GM11168 (cell line): Measurements from ENCODE around the gene NLRP5.
"Not testable (repeated sequence)": the region's sequence is repeated elsewhere in the genome, so short reads cannot be mapped to it uniquely, and the experiment has no call there.

Experiments used
- in situ Hi-C: fragments of 300-500 bp; cut with MboI; formaldehyde crosslinking; loops from one replicate; pipeline ENCODE4 v1.12.0; 2022; ENCODE audit warnings: low sequenced_read_pairs; ENCODE audit not compliant: unreplicated experiment

Gene NLRP5

GRCh38 chr19:56097306-56097705 lies 110.7 kb downstream of the NLRP5 start:
- in situ Hi-C loops = no loop called here

GRCh38 chr19:56097776-56098175 lies 111.2 kb downstream of the NLRP5 start:
- in situ Hi-C loops = no loop called here

GRCh38 chr19:56098237-56098636 lies 111.7 kb downstream of the NLRP5 start:
- in situ Hi-C loops = not testable (repeated sequence)

- in situ Hi-C loops = no loop called here
Observed at GRCh38 chr19:56098731-56099568, 112.4 kb downstream of the NLRP5 start.

- in situ Hi-C loops = loop anchor here (25.0 kb wide), 1 partner anchor 1988 kb away; the partner anchor contains the start of genes NDUFA3, OSCAR, PRPF31 and TFPT
Observed at GRCh38 chr19:56099638-56100539, 113.3 kb downstream of the NLRP5 start.

- in situ Hi-C loops = loop anchor here (25.0 kb wide), 1 partner anchor 1989 kb away; the partner anchor contains the start of genes NDUFA3, OSCAR, PRPF31 and TFPT
Observed at GRCh38 chr19:56101095-56101494, 114.5 kb downstream of the NLRP5 start.

- in situ Hi-C loops = loop anchor here (25.0 kb wide), 1 partner anchor 1990 kb away; the partner anchor contains the start of genes NDUFA3, OSCAR, PRPF31 and TFPT
Observed at GRCh38 chr19:56101746-56102535, 115.4 kb downstream of the NLRP5 start.

- in situ Hi-C loops = loop anchor here (25.0 kb wide), 1 partner anchor 1991 kb away; the partner anchor contains the start of genes NDUFA3, OSCAR, PRPF31 and TFPT
Observed at GRCh38 chr19:56103027-56103614, 116.5 kb downstream of the NLRP5 start.

- in situ Hi-C loops = loop anchor here (25.0 kb wide), 1 partner anchor 1992 kb away; the partner anchor contains the start of genes NDUFA3, OSCAR, PRPF31 and TFPT
Observed at GRCh38 chr19:56104423-56104822, 117.8 kb downstream of the NLRP5 start.

GRCh38 chr19:56105090-56105701 lies 118.6 kb downstream of the NLRP5 start:
- in situ Hi-C loops = loop anchor here (25.0 kb wide), 1 partner anchor 1993 kb away; the partner anchor contains the start of genes NDUFA3, OSCAR, PRPF31 and TFPT

GRCh38 chr19:56105831-56106396 lies 119.3 kb downstream of the NLRP5 start:
- in situ Hi-C loops = loop anchor here (25.0 kb wide), 1 partner anchor 1994 kb away; the partner anchor contains the start of genes NDUFA3, OSCAR, PRPF31 and TFPT

- in situ Hi-C loops = loop anchor here (25.0 kb wide), 1 partner anchor 1994 kb away; the partner anchor contains the start of genes NDUFA3, OSCAR, PRPF31 and TFPT
Observed at GRCh38 chr19:56106397-56106849, 119.8 kb downstream of the NLRP5 start.

- in situ Hi-C loops = loop anchor here (25.0 kb wide), 1 partner anchor 1995 kb away; the partner anchor contains the start of genes NDUFA3, OSCAR, PRPF31 and TFPT
Observed at GRCh38 chr19:56106993-56107392, 120.4 kb downstream of the NLRP5 start.

- in situ Hi-C loops = loop anchor here (25.0 kb wide), 1 partner anchor 1995 kb away; the partner anchor contains the start of genes NDUFA3, OSCAR, PRPF31 and TFPT
Observed at GRCh38 chr19:56107626-56108351, 121.2 kb downstream of the NLRP5 start.

GRCh38 chr19:56108447-56109195 lies 122.0 kb downstream of the NLRP5 start:
- in situ Hi-C loops = loop anchor here (25.0 kb wide), 1 partner anchor 1996 kb away; the partner anchor contains the start of genes NDUFA3, OSCAR, PRPF31 and TFPT

GRCh38 chr19:56109226-56109625 lies 122.7 kb downstream of the NLRP5 start:
- in situ Hi-C loops = loop anchor here (25.0 kb wide), 1 partner anchor 1997 kb away; the partner anchor contains the start of genes NDUFA3, OSCAR, PRPF31 and TFPT
